NCI-H460 (cell line): ENCODE results near the gene MYL7. TPM values are rescaled to one million over a fixed set of nuclear protein-coding genes. Genes with fewer than 3 reads are reported as not detected.
A peak's percentile ranks its signal among the peaks of the same experiment; 100 is the strongest.

ENCODE experiments used
- DNase-seq: peaks from one replicate; pipeline ENCODE4 v3.0.0-alpha.2; 2016; ENCODE audit warnings: low read depth; ENCODE audit errors: extremely low read depth
- total RNA-seq: library from RNA; depleted of rRNA; stranded (reverse); fragments of >200 nt; shearing (Covaris generic); gene quantifications from 2 replicates; pipeline ENCODE4 v1.2.3, GENCODE V29; 2014

Gene MYL7
- total RNA-seq, 1 experiment from 2014 or later: not detected

GRCh38 chr7:44152971-44153947 lies 12.1 kb upstream of the MYL7 start:
- DNase-seq: no peak

- DNase-seq: no peak
Observed at GRCh38 chr7:44151956-44152355, 10.8 kb upstream of the MYL7 start.

GRCh38 chr7:44150966-44151941 lies 10.1 kb upstream of the MYL7 start:
- no peak for DNase-seq

GRCh38 chr7:44150466-44150832 lies 9.3 kb upstream of the MYL7 start:
- no peak for DNase-seq

- DNase-seq: no peak
Observed at GRCh38 chr7:44149571-44150465, 8.7 kb upstream of the MYL7 start.

- no peak for DNase-seq
Observed at GRCh38 chr7:44148961-44149536, 7.9 kb upstream of the MYL7 start.

GRCh38 chr7:44148166-44148565 lies 7.0 kb upstream of the MYL7 start:
- no peak for DNase-seq

- no peak for DNase-seq
Observed at GRCh38 chr7:44147026-44147991, 6.2 kb upstream of the MYL7 start.

GRCh38 chr7:44145969-44146911 lies 5.1 kb upstream of the MYL7 start:
- DNase-seq: peak; percentile 20

- no peak for DNase-seq
Observed at GRCh38 chr7:44145479-44145968, 4.4 kb upstream of the MYL7 start.

- no peak for DNase-seq
Observed at GRCh38 chr7:44144968-44145478, 3.9 kb upstream of the MYL7 start.

GRCh38 chr7:44144426-44144967 lies 3.4 kb upstream of the MYL7 start:
- no peak for DNase-seq

GRCh38 chr7:44143646-44144250 lies 2.6 kb upstream of the MYL7 start:
- no peak for DNase-seq

- DNase-seq: no peak
Observed at GRCh38 chr7:44142028-44142427, 896 bp upstream of the MYL7 start.

- no peak for DNase-seq
Observed at GRCh38 chr7:44140341-44140740, 791 bp downstream of the MYL7 start.

GRCh38 chr7:44139311-44140010 lies 1.7 kb downstream of the MYL7 start:
- no peak for DNase-seq
